ENCODE results near the gene ACACA.

ACACA gene

GRCh38 chr17:37340804-37341203 is 65.8 kb downstream of the ACACA start:
- no peak for DNase-seq

GRCh38 chr17:37339321-37339720 is 67.3 kb downstream of the ACACA start:
- DNase-seq: no peak

GRCh38 chr17:37338847-37339246 is 67.8 kb downstream of the ACACA start:
- no peak for DNase-seq

GRCh38 chr17:37327341-37328090 is 79.1 kb downstream of the ACACA start:
- no peak for DNase-seq

GRCh38 chr17:37322826-37323561 is 83.6 kb downstream of the ACACA start:
- no peak for DNase-seq

- no peak for DNase-seq
Measured at GRCh38 chr17:37322106-37322505, 84.5 kb downstream of the ACACA start.

GRCh38 chr17:37318931-37319594 is 87.6 kb downstream of the ACACA start:
- DNase-seq: no peak

GRCh38 chr17:37317867-37318266 is 88.8 kb downstream of the ACACA start:
- no peak for DNase-seq

- DNase-seq: no peak
Measured at GRCh38 chr17:37315601-37316000, 91.0 kb downstream of the ACACA start.

GRCh38 chr17:37312137-37312923 is 94.3 kb downstream of the ACACA start:
- no peak for DNase-seq

GRCh38 chr17:37310940-37311339 is 95.7 kb downstream of the ACACA start:
- no peak for DNase-seq

GRCh38 chr17:37309051-37309450 is 97.6 kb downstream of the ACACA start:
- DNase-seq: no peak

- DNase-seq: no peak
Measured at GRCh38 chr17:37305406-37305905, 101.2 kb downstream of the ACACA start.

- no peak for DNase-seq
Measured at GRCh38 chr17:37301288-37301687, 105.3 kb downstream of the ACACA start.

- no peak for DNase-seq
Measured at GRCh38 chr17:37300683-37301082, 106.0 kb downstream of the ACACA start.

- no peak for DNase-seq
Measured at GRCh38 chr17:37299257-37299980, 107.2 kb downstream of the ACACA start.

GRCh38 chr17:37295888-37296287 is 110.7 kb downstream of the ACACA start:
- no peak for DNase-seq

- DNase-seq: no peak
Measured at GRCh38 chr17:37294888-37295287, 111.7 kb downstream of the ACACA start.

- DNase-seq: no peak
Measured at GRCh38 chr17:37293770-37294169, 112.9 kb downstream of the ACACA start.

- no peak for DNase-seq
Measured at GRCh38 chr17:37292429-37293139, 114.1 kb downstream of the ACACA start.

- DNase-seq: no peak
Measured at GRCh38 chr17:37291351-37291750, 115.3 kb downstream of the ACACA start.

Measured in activated CD4-positive, alpha-beta T cell treated with anti-CD3 and anti-CD28 coated beads, Interleukin-2, amount 50 U/mL, for 4 hours (primary cell).